Adrenal gland (tissue), 5 donors: ENCODE data around the gene STRIP2.

Experiments used
- POLR2A ChIP-seq, 2 donors: fragments of 450-650 bp; IDR thresholded peaks; one replicate each; pipeline ENCODE4 v1.6.1; 2017; ENCODE audit warnings: antibody characterized with exemption in 2 of 2, mild to moderate bottlenecking in 2 of 2, moderate library complexity in 1 of 2
- TF ChIP-seq, protein P1 (sequence below), 6 experiments: fragments of 450-650 bp in 4 of 6; fragments of 200-600 bp in 2 of 6; sonication (generic) in 1 of 6; IDR thresholded peaks; 1 replicate in 5 of 6; 2 replicates in 1 of 6; pipeline versions ENCODE4 v1.5.1 to v1.8.0; 2016 to 2021; ENCODE audit warnings: antibody characterized with exemption in 6 of 6, mild to moderate bottlenecking in 2 of 6, moderate library complexity in 1 of 6
- donor health status: DM: no; HTN: no; CAD: no.

GRCh38 chr7:129453510-129454248 lies 19.4 kb downstream of the STRIP2 start:
- TF ChIP-seq, protein P1, sequence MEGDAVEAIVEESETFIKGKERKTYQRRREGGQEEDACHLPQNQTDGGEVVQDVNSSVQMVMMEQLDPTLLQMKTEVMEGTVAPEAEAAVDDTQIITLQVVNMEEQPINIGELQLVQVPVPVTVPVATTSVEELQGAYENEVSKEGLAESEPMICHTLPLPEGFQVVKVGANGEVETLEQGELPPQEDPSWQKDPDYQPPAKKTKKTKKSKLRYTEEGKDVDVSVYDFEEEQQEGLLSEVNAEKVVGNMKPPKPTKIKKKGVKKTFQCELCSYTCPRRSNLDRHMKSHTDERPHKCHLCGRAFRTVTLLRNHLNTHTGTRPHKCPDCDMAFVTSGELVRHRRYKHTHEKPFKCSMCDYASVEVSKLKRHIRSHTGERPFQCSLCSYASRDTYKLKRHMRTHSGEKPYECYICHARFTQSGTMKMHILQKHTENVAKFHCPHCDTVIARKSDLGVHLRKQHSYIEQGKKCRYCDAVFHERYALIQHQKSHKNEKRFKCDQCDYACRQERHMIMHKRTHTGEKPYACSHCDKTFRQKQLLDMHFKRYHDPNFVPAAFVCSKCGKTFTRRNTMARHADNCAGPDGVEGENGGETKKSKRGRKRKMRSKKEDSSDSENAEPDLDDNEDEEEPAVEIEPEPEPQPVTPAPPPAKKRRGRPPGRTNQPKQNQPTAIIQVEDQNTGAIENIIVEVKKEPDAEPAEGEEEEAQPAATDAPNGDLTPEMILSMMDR (IDR thresholded peaks at IDR 0.05) = no peak
- TF ChIP-seq POLR2A (IDR thresholded peaks at IDR 0.05) = no peak
